ENCODE results near the gene C6orf62. TPM values are rescaled to one million over a fixed set of nuclear protein-coding genes. Genes with fewer than 3 reads are reported as not detected.

Gene C6orf62
- total and polyA plus RNA-seq, 12 donors: 35.3 to 68.3 (median 41.5) TPM

DNA sequence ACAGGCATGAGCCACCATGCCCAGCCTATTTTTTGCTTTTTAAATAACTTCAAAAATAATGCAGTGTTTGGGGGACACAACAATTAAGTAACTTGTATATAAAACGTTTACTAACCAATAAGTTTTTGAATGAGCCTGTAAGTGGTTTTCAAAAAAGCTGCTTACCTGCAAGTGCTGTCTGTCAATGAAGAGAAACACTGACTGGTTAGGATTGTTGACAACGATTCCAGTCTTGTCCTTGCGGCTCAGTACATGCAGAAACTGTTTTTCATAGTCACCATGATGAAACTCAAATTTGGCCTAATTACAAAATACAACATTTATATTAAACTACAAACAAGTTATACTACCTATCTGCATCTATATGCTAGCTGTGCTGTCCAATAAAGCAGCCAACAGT, 10.3 kb downstream of the C6orf62 start:
- peaks cover 0 to 40% (median 30%) of the 10 kb centered on the region in 9 donors for H3K4me1 ChIP-seq
- peaks cover 4 to 100% (median 96%) of the 10 kb centered on the region in 9 donors for H3K36me3 ChIP-seq
- no peak overlapping the region for H3K27ac ChIP-seq
- H3K9me3 ChIP-seq: no peaks in the 10 kb centered on the region
- H3K4me3 ChIP-seq: no peak overlapping the region
- TF ChIP-seq, protein P1, sequence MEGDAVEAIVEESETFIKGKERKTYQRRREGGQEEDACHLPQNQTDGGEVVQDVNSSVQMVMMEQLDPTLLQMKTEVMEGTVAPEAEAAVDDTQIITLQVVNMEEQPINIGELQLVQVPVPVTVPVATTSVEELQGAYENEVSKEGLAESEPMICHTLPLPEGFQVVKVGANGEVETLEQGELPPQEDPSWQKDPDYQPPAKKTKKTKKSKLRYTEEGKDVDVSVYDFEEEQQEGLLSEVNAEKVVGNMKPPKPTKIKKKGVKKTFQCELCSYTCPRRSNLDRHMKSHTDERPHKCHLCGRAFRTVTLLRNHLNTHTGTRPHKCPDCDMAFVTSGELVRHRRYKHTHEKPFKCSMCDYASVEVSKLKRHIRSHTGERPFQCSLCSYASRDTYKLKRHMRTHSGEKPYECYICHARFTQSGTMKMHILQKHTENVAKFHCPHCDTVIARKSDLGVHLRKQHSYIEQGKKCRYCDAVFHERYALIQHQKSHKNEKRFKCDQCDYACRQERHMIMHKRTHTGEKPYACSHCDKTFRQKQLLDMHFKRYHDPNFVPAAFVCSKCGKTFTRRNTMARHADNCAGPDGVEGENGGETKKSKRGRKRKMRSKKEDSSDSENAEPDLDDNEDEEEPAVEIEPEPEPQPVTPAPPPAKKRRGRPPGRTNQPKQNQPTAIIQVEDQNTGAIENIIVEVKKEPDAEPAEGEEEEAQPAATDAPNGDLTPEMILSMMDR (IDR thresholded peaks at IDR 0.05): no peak
- intact Hi-C loops (cut with DNase I): loop anchor here in 2 of 10 donors (10.0 kb wide), 2 partner anchors 214 to 284 kb away; partner anchors contain the start of gene ALDH5A1 (in 1 of the 2)
- H3K27me3 ChIP-seq: no peaks in the 10 kb centered on the region
- DNase-seq (no peak), ATAC-seq (no peak)
- 83 to 84% methylated on average over 3 of the region's 3 CpGs for WGBS, 2 donors

DNA sequence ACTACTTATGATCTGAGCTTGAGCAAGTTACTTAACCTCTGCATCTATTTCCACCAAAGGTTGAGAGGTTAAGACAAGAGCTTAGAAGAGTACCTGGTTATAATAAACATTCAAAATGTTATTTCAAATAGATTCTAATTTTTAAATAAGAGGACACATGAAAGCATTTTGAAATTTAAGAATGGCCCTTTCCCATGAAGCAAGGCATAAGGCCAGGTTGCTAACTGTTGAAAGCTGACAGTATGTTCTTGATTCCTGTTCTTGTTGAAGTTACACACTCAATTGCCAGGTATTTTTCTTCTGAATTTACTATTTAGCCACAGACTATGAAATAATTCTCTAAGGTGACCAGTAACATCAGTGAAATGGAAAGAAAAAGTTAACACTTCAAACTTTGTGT, 14.5 kb downstream of the C6orf62 start:
- Histone ChIP-seq H3K9me3 (no peaks in the 10 kb centered on the region), H3K36me3 (peaks cover 3 to 100% (median 67%) of the 10 kb centered on the region in 9 donors), H3K27ac (peak overlapping the region in 1 of 10 donors; percentile 11), H3K4me1 (peaks cover 0 to 14% (median 9%) of the 10 kb centered on the region in 9 donors), H3K4me3 (no peak overlapping the region), H3K27me3 (no peaks in the 10 kb centered on the region)
- no peak for DNase-seq
- TF ChIP-seq, protein P1 (IDR thresholded peaks at IDR 0.05): no peak
- ATAC-seq: no peak
- intact Hi-C loops (cut with DNase I): loop anchor here in 3 of 10 donors (5.0 to 10.0 kb wide), 3 partner anchors 210 to 282 kb away; partner anchors contain the start of gene ALDH5A1 (in 1 of the 3)

DNA sequence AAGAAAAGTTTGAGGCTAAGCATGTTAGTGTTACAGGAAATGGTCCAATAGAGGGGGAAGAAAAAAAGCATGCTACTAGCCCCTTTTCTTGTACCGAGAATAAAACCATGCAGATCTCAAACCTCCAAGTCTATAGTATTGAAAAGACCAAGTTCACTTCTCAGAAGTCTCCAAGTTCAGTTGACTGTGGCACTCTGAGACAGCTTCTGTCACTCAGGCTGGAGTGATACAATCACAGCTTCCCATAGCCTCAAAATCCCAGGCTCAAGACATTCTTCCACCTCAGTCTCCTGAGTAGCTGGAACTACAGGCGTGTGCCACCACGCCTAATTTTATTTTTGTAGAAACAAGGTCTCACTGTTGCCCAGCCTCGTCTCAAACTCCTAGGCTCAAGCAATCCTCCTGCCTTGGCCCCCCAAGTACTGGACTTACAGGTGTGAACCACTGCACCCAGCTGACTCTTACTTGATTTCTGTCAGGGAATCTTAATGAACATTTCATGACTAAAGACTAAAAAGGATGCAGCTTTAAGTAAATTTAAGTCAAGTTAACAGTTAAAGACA, 16.2 kb downstream of the C6orf62 start:
- peaks cover 3 to 100% (median 52%) of the 10 kb centered on the region in 9 donors for H3K36me3 ChIP-seq
- H3K27ac ChIP-seq: no peak overlapping the region
- no peaks in the 10 kb centered on the region for H3K27me3 ChIP-seq
- peaks cover 0 to 11% (median 4%) of the 10 kb centered on the region in 9 donors for H3K4me1 ChIP-seq
- intact Hi-C loops (cut with DNase I): loop anchor here in 3 of 10 donors (5.0 to 10.0 kb wide), 3 partner anchors 208 to 280 kb away; partner anchors contain the start of gene ALDH5A1 (in 1 of the 3)
- ATAC-seq: peak in 1 of 8 donors; percentile 14
- TF ChIP-seq, protein P1 (IDR thresholded peaks at IDR 0.05): no peak
- DNase-seq: no peak
- no peak overlapping the region for H3K4me3 ChIP-seq
- H3K9me3 ChIP-seq: no peaks in the 10 kb centered on the region
- WGBS, 2 donors: 84 to 86% methylated on average over 4 of the region's 4 CpGs

DNA sequence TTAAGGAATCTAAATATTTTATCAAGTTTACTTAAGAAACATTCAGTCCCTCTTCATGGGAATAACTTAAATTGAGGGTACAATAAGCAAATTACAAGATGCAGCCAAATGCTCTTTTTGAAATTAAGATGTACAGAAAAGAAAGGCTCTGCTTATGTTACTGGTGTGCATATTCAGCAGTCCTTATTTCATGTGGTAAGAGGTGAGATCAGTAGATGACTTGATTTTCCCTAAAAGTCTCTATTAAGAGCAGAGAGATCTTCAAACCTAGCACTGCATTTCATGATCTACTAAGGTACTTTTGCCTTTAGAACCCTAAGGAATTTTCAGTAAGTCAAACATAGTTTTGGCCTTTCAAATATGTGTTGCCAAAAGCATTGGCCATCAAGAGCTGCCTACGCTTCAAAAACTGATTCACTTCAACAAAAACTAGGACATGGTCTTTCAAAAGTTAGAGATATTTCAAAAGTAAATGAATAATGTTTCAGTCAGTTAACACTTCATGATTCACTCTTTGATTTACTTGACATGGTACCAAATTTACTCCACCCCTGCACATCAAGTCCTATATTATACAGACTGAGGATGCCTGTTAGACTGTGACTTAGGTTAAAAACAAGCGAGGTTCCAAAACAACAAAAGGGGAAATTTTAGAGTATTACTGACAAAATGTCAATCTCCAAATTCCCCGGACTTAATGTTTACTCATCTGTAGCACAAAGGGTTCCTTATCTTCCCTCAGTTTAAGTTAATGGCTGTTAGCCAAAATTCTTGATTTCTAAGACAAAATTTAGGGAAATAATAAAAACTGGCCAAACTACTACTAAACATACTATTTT, 19.2 kb downstream of the C6orf62 start:
- DNase-seq (no peak), ATAC-seq (peak in 1 of 8 donors; percentile 30)
- Histone ChIP-seq H3K27me3 (no peaks in the 10 kb centered on the region), H3K36me3 (peaks cover 0 to 72% (median 23%) of the 10 kb centered on the region in 9 donors), H3K9me3 (no peaks in the 10 kb centered on the region), H3K4me3 (no peak overlapping the region), H3K4me1 (peaks cover 0 to 18% (median 4%) of the 10 kb centered on the region in 9 donors), H3K27ac (peak overlapping the region in 3 of 10 donors; percentile 11 to 24 (median 12))
- intact Hi-C loops (cut with DNase I): loop anchor here in 6 of 10 donors (5.0 to 10.0 kb wide), 7 partner anchors 117 to 277 kb away; partner anchors contain the start of gene ALDH5A1 (in 1 of the 6)
- 62 to 67% methylated on average over 3 of the region's 3 CpGs for WGBS, 2 donors
- TF ChIP-seq, protein P1 (IDR thresholded peaks at IDR 0.05): no peak

Data from heart right ventricle (tissue), 16 donors.